ENCODE measurements around the gene LCE3C.

DNA sequence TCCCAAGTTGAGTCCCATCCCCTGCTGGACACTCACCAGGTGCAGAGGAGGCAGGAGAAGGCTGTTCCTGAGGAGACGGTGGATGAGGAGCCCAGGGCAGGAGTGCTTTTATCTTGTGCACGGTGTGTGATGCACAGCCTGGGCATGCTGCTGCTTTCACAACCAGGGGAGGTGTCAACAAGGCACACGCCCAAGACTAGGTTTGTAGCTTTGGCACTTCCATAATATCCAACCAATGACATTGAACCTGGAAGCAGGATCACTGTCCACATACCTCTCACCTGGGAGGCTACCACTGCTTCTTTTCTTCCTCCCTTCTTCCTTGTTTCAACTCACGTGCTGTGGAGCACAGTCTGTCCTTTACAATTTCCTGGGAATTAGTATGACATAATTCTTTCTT lies 19.6 kb upstream of the LCE3C start, which contains the start of gene LCE3D:
- TF ChIP-seq, protein P1, sequence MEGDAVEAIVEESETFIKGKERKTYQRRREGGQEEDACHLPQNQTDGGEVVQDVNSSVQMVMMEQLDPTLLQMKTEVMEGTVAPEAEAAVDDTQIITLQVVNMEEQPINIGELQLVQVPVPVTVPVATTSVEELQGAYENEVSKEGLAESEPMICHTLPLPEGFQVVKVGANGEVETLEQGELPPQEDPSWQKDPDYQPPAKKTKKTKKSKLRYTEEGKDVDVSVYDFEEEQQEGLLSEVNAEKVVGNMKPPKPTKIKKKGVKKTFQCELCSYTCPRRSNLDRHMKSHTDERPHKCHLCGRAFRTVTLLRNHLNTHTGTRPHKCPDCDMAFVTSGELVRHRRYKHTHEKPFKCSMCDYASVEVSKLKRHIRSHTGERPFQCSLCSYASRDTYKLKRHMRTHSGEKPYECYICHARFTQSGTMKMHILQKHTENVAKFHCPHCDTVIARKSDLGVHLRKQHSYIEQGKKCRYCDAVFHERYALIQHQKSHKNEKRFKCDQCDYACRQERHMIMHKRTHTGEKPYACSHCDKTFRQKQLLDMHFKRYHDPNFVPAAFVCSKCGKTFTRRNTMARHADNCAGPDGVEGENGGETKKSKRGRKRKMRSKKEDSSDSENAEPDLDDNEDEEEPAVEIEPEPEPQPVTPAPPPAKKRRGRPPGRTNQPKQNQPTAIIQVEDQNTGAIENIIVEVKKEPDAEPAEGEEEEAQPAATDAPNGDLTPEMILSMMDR (IDR thresholded peaks at IDR 0.05), result no peak
- TF ChIP-seq POLR2A (IDR thresholded peaks at IDR 0.05), result no peak

Measured in tibial nerve (tissue), 3 donors.